ENCODE results near the gene WASF3.

The WASF3 gene

GRCh38 chr13:26679411-26680122 is 122.1 kb downstream of the WASF3 start:
- in situ Hi-C loops (cut with MboI; ENCODE audit: low sequenced_read_pairs) = no loop called here

GRCh38 chr13:26680123-26680450 is 122.6 kb downstream of the WASF3 start:
- in situ Hi-C loops (cut with MboI; ENCODE audit: low sequenced_read_pairs) = no loop called here

- in situ Hi-C loops (cut with MboI; ENCODE audit: low sequenced_read_pairs) = no loop called here
Observed at GRCh38 chr13:26680572-26680971, 123.1 kb downstream of the WASF3 start.

- in situ Hi-C loops (cut with MboI; ENCODE audit: low sequenced_read_pairs) = no loop called here
Observed at GRCh38 chr13:26681036-26681435, 123.6 kb downstream of the WASF3 start.

GRCh38 chr13:26682606-26683005 is 125.1 kb downstream of the WASF3 start:
- in situ Hi-C loops (cut with MboI; ENCODE audit: low sequenced_read_pairs) = no loop called here

GRCh38 chr13:26685606-26686005 is 128.1 kb downstream of the WASF3 start:
- in situ Hi-C loops (cut with MboI; ENCODE audit: low sequenced_read_pairs) = no loop called here

GRCh38 chr13:26686285-26686684 is 128.8 kb downstream of the WASF3 start:
- in situ Hi-C loops (cut with MboI; ENCODE audit: low sequenced_read_pairs) = no loop called here

- in situ Hi-C loops (cut with MboI; ENCODE audit: low sequenced_read_pairs) = no loop called here
Observed at GRCh38 chr13:26688286-26688685, 130.8 kb downstream of the WASF3 start.

- in situ Hi-C loops (cut with MboI; ENCODE audit: low sequenced_read_pairs) = no loop called here
Observed at GRCh38 chr13:26688980-26689379, 131.5 kb downstream of the WASF3 start.

- in situ Hi-C loops (cut with MboI; ENCODE audit: low sequenced_read_pairs) = no loop called here
Observed at GRCh38 chr13:26693749-26694463, 136.4 kb downstream of the WASF3 start.

GRCh38 chr13:26694609-26695359 is 137.3 kb downstream of the WASF3 start:
- in situ Hi-C loops (cut with MboI; ENCODE audit: low sequenced_read_pairs) = no loop called here

- in situ Hi-C loops (cut with MboI; ENCODE audit: low sequenced_read_pairs) = no loop called here
Observed at GRCh38 chr13:26695360-26695705, 137.8 kb downstream of the WASF3 start.

- in situ Hi-C loops (cut with MboI; ENCODE audit: low sequenced_read_pairs) = no loop called here
Observed at GRCh38 chr13:26695891-26696311, 138.4 kb downstream of the WASF3 start.

- in situ Hi-C loops (cut with MboI; ENCODE audit: low sequenced_read_pairs) = no loop called here
Observed at GRCh38 chr13:26697069-26697955, 139.8 kb downstream of the WASF3 start.

GRCh38 chr13:26698392-26699196 is 141.1 kb downstream of the WASF3 start:
- in situ Hi-C loops (cut with MboI; ENCODE audit: low sequenced_read_pairs) = no loop called here

- in situ Hi-C loops (cut with MboI; ENCODE audit: low sequenced_read_pairs) = no loop called here
Observed at GRCh38 chr13:26699197-26699490, 141.7 kb downstream of the WASF3 start.

- in situ Hi-C loops (cut with MboI; ENCODE audit: low sequenced_read_pairs) = no loop called here
Observed at GRCh38 chr13:26705536-26705935, 148.1 kb downstream of the WASF3 start.

- in situ Hi-C loops (cut with MboI; ENCODE audit: low sequenced_read_pairs) = no loop called here
Observed at GRCh38 chr13:26706381-26706780, 148.9 kb downstream of the WASF3 start.

- in situ Hi-C loops (cut with MboI; ENCODE audit: low sequenced_read_pairs) = no loop called here
Observed at GRCh38 chr13:26707122-26708006, 149.9 kb downstream of the WASF3 start.

GRCh38 chr13:26708007-26708297 is 150.5 kb downstream of the WASF3 start:
- in situ Hi-C loops (cut with MboI; ENCODE audit: low sequenced_read_pairs) = no loop called here
